Left kidney (tissue), 8 donors: Measurements from ENCODE around the gene BNIP3. TPM values are rescaled to one million over a fixed set of nuclear protein-coding genes. Genes with fewer than 3 reads are reported as not detected.

Experiments used
- DNase-seq: peaks from one replicate; pipeline ENCODE4 v3.0.0-alpha.2; 2013
- long read RNA-seq, 8 donors: transcript quantifications; one replicate each; lab custom pipeline, GENCODE V29; 2026
- polyA plus RNA-seq: library from polyadenylated mRNA; unstranded; fragments of 120-200 nt; gene quantifications from one replicate; pipeline ENCODE4 v1.2.1, GENCODE V29; 2013; ENCODE audit not compliant: insufficient read length

The BNIP3 gene
- 69.3 TPM for polyA plus RNA-seq
- long read RNA-seq, donor 1, transcript BNIP3-201 (6 exons, 2,861 nt): major isoform, 73 of 103 reads
- long read RNA-seq, donor 1, transcript BNIP3-203 (2 exons, 752 nt): minor isoform, 8 of 103 reads
- long read RNA-seq, donor 1, partial matches to known transcripts: 20 of 103 reads
- long read RNA-seq, donor 1, other reads (novel, unspliced or antisense): 0 of 103 reads
- long read RNA-seq, donor 2, transcript BNIP3-202 (5 exons, 3,066 nt): minor isoform, 5 of 85 reads
- long read RNA-seq, donor 2, transcript BNIP3-201 (6 exons, 2,861 nt): major isoform, 65 of 85 reads
- long read RNA-seq, donor 2, partial matches to known transcripts: 10 of 85 reads
- long read RNA-seq, donor 2, other reads (novel, unspliced or antisense): 0 of 85 reads
- long read RNA-seq, donor 3, transcript BNIP3-201 (6 exons, 2,861 nt): major isoform, 44 of 57 reads
- long read RNA-seq, donor 3, partial matches to known transcripts: 12 of 57 reads
- long read RNA-seq, donor 3, other reads (novel, unspliced or antisense): 0 of 57 reads
- long read RNA-seq, donor 4, partial matches to known transcripts: 0 of 6 reads
- long read RNA-seq, donor 4, other reads (novel, unspliced or antisense): 0 of 6 reads
- long read RNA-seq, donor 5, transcript BNIP3-201 (6 exons, 2,861 nt): major isoform, 121 of 135 reads
- long read RNA-seq, donor 5, partial matches to known transcripts: 10 of 135 reads
- long read RNA-seq, donor 5, other reads (novel, unspliced or antisense): 0 of 135 reads
- long read RNA-seq, donor 6, transcript BNIP3-203 (2 exons, 752 nt): minor isoform, 6 of 101 reads
- long read RNA-seq, donor 6, transcript BNIP3-201 (6 exons, 2,861 nt): major isoform, 68 of 101 reads
- long read RNA-seq, donor 6, partial matches to known transcripts: 23 of 101 reads
- long read RNA-seq, donor 6, other reads (novel, unspliced or antisense): 0 of 101 reads
- long read RNA-seq, donor 7, transcript BNIP3-201 (6 exons, 2,861 nt): major isoform, 75 of 105 reads
- long read RNA-seq, donor 7, transcript BNIP3-203 (2 exons, 752 nt): minor isoform, 6 of 105 reads
- long read RNA-seq, donor 7, partial matches to known transcripts: 23 of 105 reads
- long read RNA-seq, donor 7, other reads (novel, unspliced or antisense): 0 of 105 reads
- long read RNA-seq, donor 8, transcript BNIP3-201 (6 exons, 2,861 nt): major isoform, 22 of 28 reads
- long read RNA-seq, donor 8, partial matches to known transcripts: 6 of 28 reads
- long read RNA-seq, donor 8, other reads (novel, unspliced or antisense): 0 of 28 reads

- DNase-seq: peak; percentile 90
Observed at GRCh38 chr10:131981429-131982184, at the start of gene BNIP3. Gene BNIP3, minus strand, starts transcription at chr10:131981923. Its CDS starts 117 bp downstream, at chr10:131981806.

DNA sequence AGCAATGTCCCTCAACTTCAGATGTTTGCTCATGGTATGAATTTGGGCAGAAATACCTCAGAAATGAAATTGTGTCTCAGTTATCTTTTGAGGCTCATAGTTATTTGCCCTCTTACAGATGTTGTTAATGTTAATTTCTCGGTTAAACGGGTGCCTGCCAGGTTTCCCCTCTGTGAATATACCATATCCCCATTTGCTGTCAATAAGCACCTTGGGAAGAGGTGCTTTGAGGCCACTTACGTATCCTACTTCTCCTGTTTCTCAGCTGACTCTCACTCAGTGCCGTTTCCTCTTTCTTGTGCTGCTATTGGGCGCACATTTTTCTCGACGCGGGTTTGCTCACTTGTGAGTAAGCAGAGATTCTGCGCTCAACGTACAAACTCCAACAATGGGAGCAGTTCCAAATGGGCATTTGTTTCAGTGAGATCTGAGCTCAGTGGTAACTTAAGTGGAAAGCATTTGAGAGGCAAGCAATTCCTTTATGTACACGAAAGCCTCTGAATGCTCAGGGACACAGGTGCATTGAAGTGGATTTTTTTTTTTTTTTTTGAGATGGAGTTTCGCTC, 49.3 kb upstream of the BNIP3 start:
- no peak for DNase-seq

DNA sequence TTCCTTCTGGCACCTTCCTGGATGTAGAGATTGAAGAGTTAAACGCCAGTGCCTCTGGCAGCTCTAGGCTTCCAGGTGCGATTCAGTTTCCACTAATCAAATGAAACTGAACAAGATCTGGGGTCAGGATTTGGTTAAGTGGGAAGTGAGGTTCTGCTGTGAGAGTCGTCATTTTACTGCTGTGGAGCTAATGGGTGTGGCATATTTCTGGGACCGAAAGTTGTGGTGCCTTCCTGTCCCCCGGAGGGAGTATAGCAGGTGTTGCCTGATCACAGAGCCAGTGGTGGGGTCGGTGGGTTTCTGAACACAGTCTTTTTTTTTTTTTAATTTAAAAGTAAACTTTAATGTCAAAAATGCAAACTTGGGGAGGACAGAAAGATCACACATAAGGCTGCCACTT, 47.0 kb upstream of the BNIP3 start:
- no peak for DNase-seq

- no peak for DNase-seq
Observed at GRCh38 chr10:132027423-132027983, 45.8 kb upstream of the BNIP3 start.

- peak; percentile 65 for DNase-seq
Observed at GRCh38 chr10:132023092-132023811, 41.5 kb upstream of the BNIP3 start.

DNA sequence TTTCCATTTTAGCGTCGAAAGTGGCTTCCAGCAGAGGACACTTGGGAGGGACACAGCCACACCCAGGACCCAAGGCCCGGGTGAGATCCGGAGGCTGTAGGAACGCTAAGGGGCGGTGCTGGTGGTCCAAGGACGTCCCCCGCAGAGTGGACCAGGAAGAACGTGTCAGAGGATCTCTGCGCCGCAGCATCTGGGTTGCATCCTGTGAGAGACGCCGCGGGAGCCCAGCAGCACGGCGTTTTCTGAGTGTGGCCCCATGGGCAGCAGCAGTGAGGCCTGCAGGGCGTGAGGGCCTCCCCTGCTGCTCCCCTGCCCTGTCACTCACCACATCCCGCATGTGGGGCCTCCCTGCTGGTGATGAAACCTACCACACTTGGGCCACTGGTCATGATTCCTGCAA, 40.5 kb upstream of the BNIP3 start:
- no peak for DNase-seq

DNA sequence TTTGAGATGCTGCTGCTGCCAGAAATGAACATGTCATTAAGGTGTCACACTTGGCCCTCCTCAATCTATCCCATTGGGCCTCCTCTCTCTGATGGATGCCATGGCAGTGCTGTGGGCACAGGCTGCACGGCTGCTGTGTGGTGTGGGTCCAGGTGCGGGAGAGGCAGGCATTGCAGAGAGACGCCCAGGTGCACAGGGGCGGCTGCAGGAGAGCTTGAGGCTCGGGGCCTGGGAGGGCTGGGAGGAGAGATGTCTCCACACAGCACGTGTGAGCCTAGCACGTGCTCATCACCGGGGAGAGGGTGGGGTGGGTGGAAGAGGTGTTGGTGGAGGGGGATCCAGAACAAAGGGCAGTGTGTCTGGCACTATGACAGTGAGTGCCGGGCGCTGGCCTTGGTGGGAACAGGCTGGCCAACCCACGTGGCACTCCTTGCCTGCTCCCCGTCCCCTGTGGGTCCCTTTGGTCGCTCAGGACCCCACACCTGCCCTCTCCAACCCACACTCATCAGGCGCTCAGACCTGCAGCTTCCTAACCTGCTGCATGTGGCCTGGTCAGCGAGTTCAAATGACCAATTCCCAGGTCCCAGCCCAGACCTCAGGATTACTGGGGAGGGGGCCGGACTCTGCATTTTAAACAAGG, 39.9 kb upstream of the BNIP3 start:
- DNase-seq: no peak

DNA sequence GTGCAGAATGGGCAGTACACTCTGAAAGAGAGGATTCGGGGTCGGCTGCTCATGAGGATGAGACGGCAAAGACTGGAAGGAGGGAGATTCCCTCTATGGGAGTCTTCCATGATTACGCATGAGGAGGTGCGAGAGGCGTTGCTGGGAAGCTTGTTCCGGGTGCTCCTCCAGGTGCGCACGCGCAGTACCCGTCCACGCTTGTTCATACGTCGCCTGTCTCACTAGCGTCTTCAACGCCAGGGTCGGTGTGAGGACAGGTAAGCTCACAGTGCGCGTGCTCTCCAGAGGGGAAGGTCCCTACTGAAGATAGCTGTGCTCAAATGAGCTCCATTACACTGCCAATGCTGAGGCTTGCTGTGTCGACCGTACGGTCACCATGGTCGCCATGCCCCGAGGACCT, 39.3 kb upstream of the BNIP3 start:
- DNase-seq: no peak

DNA sequence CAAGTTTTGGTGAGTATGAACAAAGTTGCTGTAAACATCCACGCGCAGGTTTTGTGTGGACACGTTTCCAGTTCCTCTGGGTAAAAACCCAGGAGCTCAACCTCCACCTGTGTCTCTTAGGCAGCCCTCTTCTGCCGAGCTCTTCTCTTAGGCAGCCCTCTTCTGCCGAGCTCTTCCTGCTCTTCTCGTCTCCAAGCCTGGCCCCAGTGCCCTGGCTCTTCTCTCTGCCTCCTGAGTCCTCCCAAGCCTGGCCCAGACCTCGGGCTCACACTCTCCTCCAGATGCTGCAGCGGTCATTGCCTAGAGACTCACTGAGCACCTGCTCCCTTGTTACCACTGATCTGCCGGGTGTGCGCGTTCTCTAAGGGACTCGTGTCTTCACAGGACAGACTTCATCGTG, 38.7 kb upstream of the BNIP3 start:
- no peak for DNase-seq

DNA sequence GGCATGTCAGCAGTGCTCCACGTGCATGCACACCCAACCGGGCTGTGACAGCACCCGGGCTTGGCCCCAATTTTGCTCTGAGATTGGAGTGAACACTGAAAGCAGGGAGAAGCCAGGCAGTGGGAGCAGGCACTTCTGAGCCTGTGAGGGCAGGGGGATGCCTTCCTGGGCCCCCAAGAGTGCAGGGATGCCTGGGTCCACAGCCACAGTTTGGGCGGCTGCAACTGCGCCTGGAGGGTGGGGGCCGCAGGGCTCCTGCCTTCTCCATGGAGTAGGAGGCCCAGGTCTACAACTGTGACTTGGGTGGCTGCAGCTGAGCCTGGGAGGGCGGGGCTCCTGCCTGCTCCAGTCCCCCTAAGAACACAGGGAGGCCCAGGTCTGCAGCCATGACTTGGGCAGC, 37.6 kb upstream of the BNIP3 start:
- no peak for DNase-seq

GRCh38 chr10:132018446-132018845, 36.7 kb upstream of the BNIP3 start:
- no peak for DNase-seq

- DNase-seq: no peak
Observed at GRCh38 chr10:132016514-132016913, 34.8 kb upstream of the BNIP3 start.

DNA sequence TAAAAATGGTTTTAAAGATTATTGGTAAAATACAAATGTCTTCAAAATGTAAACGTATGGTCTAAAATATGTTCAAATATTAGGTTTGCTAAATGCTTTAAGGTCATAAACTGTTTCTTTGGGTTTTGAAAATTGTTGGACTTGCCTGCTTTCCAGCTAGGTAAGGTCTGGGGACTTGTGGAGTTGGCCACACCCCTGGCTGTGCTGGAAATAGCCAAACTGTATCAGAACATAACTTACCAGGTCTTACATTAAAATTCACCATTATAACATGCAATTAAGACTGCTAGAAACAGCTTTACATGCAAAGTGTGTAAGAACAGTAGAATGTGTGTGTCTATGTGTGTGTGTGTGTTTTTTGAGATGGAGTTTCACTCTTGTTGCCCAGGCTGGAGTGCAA, 29.7 kb upstream of the BNIP3 start:
- DNase-seq: no peak

DNA sequence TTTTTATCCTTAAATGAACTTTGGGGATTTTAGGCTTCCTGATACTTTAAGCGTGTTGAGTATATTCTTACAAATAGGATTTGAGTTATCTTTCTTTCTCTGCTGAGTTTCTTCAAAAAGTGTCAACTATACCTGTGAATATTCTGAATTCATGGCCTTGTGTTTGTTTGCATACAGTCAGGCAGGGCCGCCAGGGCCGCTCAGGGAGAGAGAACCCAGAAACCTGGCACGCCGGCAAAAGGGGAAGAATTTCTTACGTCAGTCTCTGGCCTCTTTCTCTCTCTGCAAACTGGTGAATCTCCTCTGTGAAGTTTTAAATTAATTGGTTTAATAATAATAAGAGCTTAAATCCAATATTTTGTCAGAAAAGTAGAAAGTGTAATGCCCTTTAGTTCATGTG, 29.3 kb upstream of the BNIP3 start:
- DNase-seq: no peak

GRCh38 chr10:132010483-132010882, 28.8 kb upstream of the BNIP3 start:
- no peak for DNase-seq

DNA sequence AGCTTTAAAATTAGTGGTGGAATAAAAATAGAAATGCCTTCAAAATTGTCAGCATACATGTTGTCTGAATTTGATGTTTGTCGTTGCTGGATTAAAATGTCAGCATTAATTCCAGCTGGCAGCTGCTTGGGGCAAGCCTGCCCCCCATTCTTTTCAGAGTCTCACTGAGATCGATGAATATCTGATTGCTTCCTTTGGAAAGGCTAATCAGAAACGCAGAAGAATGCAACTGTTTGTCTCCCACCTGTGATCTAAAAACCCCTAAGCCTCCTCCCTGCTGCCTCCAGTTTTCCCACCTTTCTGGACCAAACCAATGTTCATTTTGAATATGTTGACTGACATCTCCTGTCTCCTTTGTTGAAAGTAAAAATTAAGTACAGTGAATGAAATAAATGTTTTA, 27.9 kb upstream of the BNIP3 start:
- no peak for DNase-seq

DNA sequence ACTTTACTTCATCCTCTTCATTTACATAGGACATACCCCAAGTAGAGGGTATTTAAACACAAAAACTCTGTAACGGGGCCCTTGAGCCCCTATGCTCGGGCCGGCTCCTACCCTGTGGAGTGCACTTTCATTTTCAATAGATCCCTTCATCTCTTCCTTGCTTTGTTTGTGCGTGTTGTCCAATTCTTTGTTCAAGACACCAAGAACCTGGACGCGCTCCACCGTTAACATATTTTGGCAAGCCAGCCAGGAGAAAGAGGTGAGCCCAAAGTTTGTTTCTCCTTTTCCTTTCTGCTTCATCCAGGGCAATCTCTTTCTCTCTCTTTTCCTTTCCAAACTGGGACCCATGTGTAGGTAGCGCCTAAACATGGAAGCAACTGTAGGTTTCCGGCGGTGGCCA, 26.0 kb upstream of the BNIP3 start:
- no peak for DNase-seq

GRCh38 chr10:132006966-132007365, 25.2 kb upstream of the BNIP3 start:
- DNase-seq: no peak

DNA sequence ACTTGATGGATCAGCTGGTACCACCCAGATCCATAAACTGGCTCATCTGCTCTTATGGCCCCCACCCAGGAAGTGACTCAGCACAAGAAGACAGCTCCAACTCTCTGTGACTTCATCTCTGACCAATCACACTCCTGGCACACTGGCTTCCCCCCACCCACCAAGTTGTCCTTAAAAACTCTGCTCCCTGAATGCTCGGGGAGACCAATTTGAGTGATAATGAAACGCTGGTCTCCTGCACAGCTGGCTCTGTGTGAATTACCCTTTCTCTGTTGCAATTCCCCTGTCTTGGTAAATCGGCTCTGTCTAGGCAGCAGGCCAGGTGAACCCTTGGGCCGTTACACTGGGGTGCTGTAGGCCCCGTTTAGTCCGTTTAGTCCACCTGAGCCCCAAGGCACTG, 23.4 kb upstream of the BNIP3 start:
- no peak for DNase-seq

DNA sequence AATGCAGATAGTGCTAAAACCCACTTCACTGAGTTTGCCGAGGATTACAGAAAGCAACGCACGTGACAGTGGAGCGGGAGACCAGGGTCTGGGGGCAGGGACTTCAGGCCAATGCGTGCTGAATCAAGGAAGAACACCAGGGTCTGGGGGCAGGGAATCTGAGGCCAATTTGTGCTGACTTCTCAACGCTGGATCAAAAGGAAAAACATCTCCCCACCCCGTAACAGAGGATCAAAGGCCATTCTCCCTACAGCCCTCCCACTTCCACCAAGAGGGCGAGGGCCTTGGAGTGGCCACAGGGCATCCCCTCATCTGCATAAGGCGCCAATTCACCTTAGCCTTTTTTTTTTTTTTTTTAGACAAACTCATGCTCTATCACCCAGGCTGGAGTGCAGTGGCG, 22.3 kb upstream of the BNIP3 start:
- DNase-seq: no peak
